Activated T-cell treated with anti-CD3 and anti-CD28 coated beads for 1 hour (primary cell): Measurements from ENCODE around the gene TNIP3.
"Not testable (repeated sequence)": the region's sequence is repeated elsewhere in the genome, so short reads cannot be mapped to it uniquely, and the experiment has no call there.

Experiments used
- DNase-seq: peaks from one replicate; pipeline ENCODE4 v3.0.0-alpha.2; 2020; ENCODE audit warnings: low read depth

Gene TNIP3

GRCh38 chr4:121177246-121178137 is 13.4 kb upstream of the TNIP3 start:
- DNase-seq = no peak

- DNase-seq = no peak
Observed at GRCh38 chr4:121176082-121176934, 12.2 kb upstream of the TNIP3 start.

DNA sequence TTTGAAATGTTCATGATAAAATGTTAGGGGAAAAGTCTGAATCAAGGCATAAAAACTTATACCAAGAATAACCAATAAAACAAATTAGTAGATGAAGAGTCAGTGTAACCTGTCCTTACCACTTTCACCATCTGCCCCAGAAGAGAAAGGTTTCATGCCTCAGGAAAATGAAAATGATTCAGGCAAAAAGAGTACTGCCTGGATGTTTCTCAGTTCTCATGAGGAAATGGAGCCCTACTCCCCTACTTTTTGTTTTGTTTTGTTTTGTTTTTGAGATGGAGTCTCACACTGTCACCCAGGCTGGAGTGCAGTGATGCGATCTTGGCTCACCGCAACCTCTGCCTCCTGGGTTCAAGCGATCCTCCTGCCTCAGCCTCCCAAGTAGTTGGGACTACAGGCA is 7.4 kb upstream of the TNIP3 start:
- not testable (repeated sequence) for DNase-seq

DNA sequence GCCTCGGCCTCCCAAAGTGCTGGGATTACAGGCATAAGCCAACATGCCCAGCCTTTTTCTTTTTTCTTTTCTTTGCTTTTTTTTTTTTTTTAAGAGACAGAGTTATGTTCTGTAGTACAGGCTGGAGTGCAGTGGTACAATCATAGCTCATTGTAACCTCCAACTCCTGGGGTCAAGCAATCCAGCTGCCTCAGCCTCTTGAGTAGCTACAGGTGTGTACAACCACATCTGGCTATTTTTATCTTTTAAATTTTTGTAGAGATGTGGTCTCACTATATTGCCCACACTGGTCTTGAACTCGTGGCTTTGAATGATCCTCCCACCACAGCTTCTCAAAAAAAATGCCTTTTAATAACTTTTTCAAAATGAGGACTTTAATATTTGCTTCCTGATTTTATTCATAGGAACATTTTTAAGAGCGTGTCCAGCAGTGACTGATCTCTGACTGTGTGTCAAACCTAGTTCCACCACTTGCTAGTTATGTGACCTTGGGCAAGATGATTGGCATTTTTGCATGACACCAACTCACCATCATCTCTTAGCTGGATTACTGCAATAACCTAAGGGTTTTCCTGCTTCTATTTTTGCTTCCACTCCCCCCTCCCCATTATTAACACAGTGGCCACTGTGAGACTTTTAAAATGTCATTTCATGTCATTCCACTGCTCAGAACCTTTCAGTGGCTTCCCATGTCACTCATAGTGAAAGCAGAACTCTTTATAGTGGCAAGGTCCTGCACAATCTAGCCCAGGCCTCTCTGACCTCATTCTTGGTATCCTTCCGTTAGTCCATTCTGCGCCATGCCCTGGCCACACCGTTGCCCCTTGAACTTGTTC is 4.5 kb upstream of the TNIP3 start:
- no peak for DNase-seq

DNA sequence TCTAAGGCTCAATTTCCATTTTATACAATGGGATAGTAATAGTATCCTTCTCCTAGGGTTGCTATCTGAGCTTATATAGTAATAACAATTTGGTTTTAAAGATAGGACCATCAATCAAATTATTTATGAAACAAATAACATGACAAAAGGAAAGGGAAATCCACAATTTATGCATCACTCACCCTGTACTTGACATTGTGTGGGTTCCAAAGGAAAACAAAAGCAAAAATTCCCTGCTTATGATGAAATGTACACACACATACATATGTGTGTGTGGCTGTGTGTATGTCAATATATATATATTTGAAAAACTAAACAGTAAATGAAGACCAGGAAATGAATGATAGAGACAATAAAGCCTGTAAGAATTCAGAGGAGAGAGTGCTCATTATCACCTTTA is 2.9 kb upstream of the TNIP3 start:
- DNase-seq = no peak

DNA sequence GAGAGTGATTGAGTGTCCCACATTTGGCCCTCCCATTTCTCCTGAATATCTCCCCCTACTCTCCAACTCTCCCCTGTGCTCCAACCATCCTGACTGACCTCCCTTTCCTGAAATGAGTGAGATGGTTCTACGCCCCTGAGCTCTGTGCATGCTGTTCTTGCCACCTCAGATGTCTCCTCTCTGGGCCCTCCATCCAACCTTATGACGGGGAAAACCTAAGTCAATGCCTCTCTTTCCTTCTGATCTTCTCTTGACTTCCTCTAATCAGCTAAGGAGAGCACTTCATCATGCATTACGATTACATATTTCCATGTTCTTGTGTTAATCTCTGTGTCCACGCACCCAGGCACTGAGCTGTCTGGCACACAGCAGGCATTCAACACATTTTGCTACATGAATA is 1.1 kb upstream of the TNIP3 start:
- DNase-seq = no peak

GRCh38 chr4:121156822-121157769 is 7.0 kb downstream of the TNIP3 start:
- no peak for DNase-seq

DNA sequence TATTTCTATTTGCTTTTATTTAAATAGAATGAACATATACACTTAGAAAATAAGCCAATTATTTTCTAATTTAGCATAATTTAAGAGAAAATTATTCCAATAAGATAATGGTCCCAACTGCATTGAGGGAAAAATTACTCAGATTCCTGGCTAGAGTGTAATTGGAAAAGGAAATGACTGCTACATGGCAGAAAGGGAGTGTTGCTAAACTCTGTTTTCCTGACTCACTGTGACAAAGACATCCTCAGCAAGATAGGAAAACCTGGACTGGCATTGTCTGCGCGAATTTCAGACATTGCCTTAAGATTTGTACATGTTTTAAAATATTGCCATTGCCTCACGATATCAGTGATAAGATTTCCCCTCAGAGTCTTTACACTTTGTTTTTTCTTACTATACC is 8.2 kb downstream of the TNIP3 start:
- no peak for DNase-seq

GRCh38 chr4:121154103-121154515 is 10.0 kb downstream of the TNIP3 start:
- DNase-seq = no peak

DNA sequence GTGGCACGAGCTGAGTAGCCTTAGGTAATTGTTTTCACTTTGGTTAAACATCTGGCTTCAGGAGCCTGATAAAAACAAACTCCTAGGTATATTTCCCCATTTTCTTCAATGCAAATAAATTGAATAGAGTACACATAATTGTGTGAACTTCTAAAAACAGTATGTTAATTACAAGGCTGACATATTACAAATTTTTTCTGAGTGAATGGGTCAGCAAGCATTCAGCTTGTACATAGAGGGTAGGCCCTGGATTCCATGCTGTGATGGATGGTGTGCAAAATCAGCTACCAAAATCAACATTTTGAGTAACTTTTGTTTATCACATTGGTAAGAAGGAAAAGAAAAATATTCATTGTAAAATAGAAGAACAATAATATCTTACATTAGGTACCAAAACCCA is 12.2 kb downstream of the TNIP3 start:
- DNase-seq = no peak

- DNase-seq = no peak
Observed at GRCh38 chr4:121150486-121150885, 13.6 kb downstream of the TNIP3 start.

GRCh38 chr4:121150003-121150402 is 14.1 kb downstream of the TNIP3 start:
- DNase-seq = no peak

DNA sequence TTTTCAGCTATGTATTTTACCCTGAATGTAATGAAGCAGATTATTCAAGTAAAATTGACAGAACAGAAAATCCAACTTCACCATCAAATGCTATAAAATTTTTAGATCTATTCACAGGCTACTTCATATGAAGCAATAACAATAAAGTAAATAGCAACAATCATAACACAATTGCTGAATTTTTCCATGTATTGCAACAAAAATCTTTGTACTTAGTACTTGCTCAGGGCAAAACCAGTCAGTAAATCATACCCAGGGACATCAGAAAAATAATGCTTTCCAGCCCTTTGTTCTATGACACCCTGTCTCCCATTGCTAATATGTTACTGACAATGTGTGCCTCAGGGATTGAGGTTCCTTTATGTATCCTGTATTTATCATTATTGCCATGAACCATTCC is 15.5 kb downstream of the TNIP3 start:
- DNase-seq = no peak

- no peak for DNase-seq
Observed at GRCh38 chr4:121148000-121148399, 16.1 kb downstream of the TNIP3 start.

DNA sequence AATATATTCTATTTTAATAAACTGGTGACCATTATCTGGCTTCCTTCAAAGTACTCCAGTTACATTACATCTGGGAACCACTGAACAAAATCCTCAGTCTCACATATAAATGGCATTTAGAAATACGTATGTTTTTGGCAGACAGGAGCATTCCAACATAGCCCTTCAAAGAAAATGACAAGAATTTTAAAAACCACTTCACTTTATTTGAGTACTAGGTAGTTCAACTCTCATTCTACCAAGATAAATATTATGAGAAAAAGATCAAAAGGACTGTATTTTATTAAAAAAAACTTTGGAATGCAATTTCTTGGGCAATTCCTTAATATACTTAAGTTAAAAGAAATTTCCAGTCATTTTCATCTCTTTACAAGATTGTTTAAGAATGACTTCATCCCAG is 17.6 kb downstream of the TNIP3 start:
- DNase-seq = no peak

GRCh38 chr4:121145430-121145829 is 18.7 kb downstream of the TNIP3 start:
- no peak for DNase-seq

DNA sequence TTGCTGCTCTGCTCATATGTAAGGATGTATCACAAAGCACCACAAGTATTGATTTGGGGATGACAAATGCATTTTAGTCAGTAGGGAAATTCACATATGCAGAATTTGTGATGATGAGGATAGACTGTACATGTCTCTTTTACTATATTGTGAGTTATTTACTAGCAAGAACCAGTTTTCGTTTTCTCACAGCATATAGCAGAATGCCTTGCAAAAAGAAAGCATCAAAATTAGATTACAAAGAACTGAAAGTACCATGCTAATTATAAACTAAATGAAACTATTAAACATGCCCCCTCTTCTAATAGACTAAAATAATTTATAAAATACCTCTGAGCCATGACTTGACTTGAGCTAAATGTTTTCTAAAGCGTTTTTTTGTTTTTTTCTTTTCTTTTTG is 20.1 kb downstream of the TNIP3 start:
- no peak for DNase-seq

- DNase-seq = no peak
Observed at GRCh38 chr4:121143131-121143530, 21.0 kb downstream of the TNIP3 start.

DNA sequence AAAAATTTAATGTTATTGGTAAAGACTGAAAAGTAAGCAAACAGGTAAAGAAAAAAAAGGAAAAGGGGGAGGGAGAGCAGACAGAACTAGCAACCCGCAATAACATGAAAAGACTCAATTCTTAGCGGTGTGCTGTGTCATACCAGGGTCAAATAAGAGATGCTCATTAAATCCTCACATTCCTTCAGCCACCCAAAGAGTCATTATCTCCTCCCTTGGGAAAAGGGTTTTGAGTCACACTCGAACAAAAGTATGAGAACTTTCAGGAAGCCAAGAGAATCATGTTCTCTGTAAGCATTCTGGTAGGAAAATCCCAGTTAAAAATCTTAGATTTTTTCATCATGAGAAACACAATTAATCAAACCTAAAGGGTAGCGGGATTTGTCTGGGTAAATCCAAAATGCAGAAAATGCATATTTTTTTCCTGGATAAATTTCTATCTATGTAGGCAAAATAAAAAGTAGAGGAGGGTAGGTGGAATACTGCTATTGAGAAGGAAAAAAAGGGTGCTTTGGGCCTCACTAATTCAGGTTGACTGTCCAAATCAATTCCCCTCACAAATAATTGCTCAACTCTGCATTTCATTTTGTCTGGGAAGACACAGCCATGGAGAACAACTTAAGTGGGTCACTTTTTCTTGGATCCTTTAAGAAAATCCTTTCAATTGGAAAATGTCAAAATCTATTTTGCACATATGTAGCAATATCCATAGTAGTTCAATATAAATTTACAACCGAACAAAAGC is 23.2 kb downstream of the TNIP3 start:
- no peak for DNase-seq

DNA sequence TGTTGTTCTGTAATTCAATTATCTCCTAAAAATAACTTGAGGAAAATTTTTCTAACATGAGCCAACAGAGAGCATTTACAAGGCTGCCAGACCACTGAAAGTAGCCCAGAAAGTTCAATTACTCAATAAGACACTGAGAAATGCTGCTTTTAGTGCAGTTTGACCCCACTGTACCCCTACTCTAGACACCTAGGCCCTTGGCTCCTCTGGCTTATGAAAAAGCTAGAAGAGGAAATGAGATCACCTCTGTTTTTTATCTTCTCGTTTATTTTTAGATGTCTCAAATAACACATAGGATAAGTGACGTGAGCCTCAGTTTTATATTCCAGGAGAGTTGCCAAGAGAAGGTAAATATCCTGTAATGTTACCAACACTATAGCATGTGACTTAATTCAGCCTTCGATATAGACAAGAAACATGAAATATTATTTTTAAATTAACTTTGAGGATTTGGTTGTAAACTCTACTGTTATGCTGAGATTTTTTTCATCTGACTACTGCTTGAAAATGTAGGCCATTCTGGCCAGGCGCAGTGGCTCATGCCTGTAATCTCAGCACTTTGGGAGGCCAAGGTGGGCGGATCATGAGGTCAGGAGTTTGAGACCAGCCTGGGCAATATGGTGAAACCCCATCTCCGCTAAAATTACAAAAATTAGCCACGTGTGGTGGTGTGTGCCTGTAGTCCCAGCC is 24.4 kb downstream of the TNIP3 start:
- DNase-seq = no peak
